GM18498 (cell line): ENCODE measurements around the gene C11orf24.

Experiments
- ATAC-seq: cut with Tn5 transposase; IDR thresholded peaks from one replicate; pipeline ENCODE4 v1.9.1; 2021; ENCODE audit warnings: mild to moderate bottlenecking, moderate library complexity; ENCODE audit not compliant: unreplicated experiment

Gene C11orf24

GRCh38 chr11:68211546-68211945, 60.2 kb downstream of the C11orf24 start:
- ATAC-seq, result no peak
